Fibroblast of pulmonary artery (primary cell): ENCODE data around the gene VAMP2.

Experiments
- DNase-seq: peaks from one replicate; pipeline ENCODE4 v3.0.0-alpha.2; 2010; ENCODE audit warnings: low read depth
- H3K4me3 ChIP-seq: replicated peaks from 2 replicates; pipeline ENCODE4 v1.5.1; 2011; ENCODE audit warnings: low read depth, mild to moderate bottlenecking, control low read depth, low read length, moderate library complexity
- TF ChIP-seq, protein P1 (sequence below): IDR thresholded peaks from 2 replicates; pipeline ENCODE4 v1.5.1; 2011; ENCODE audit warnings: mild to moderate bottlenecking, control low read depth, low read length, inconsistent platforms; ENCODE audit errors: missing control alignments

The VAMP2 gene

DNA sequence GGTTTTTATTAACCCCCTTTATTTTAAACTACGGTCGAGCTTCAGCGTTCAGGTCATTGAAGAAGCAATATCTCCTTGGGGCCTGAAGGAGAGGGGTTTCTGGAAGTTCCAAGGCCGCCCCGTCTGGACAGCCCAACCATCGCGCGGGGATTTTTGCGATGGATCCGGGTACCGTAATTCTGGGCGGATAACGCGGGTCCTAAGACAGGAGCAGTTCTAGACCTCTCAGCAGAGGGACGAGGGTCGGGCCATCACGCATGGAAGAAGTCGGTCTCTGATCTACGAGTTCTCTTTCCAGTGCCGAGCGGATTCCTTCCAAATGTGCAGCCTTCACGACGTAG lies 23.7 kb upstream of the VAMP2 start:
- TF ChIP-seq, protein P1, sequence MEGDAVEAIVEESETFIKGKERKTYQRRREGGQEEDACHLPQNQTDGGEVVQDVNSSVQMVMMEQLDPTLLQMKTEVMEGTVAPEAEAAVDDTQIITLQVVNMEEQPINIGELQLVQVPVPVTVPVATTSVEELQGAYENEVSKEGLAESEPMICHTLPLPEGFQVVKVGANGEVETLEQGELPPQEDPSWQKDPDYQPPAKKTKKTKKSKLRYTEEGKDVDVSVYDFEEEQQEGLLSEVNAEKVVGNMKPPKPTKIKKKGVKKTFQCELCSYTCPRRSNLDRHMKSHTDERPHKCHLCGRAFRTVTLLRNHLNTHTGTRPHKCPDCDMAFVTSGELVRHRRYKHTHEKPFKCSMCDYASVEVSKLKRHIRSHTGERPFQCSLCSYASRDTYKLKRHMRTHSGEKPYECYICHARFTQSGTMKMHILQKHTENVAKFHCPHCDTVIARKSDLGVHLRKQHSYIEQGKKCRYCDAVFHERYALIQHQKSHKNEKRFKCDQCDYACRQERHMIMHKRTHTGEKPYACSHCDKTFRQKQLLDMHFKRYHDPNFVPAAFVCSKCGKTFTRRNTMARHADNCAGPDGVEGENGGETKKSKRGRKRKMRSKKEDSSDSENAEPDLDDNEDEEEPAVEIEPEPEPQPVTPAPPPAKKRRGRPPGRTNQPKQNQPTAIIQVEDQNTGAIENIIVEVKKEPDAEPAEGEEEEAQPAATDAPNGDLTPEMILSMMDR = no peak
- DNase-seq = no peak
- peak overlapping the region; percentile 91 for H3K4me3 ChIP-seq

DNA sequence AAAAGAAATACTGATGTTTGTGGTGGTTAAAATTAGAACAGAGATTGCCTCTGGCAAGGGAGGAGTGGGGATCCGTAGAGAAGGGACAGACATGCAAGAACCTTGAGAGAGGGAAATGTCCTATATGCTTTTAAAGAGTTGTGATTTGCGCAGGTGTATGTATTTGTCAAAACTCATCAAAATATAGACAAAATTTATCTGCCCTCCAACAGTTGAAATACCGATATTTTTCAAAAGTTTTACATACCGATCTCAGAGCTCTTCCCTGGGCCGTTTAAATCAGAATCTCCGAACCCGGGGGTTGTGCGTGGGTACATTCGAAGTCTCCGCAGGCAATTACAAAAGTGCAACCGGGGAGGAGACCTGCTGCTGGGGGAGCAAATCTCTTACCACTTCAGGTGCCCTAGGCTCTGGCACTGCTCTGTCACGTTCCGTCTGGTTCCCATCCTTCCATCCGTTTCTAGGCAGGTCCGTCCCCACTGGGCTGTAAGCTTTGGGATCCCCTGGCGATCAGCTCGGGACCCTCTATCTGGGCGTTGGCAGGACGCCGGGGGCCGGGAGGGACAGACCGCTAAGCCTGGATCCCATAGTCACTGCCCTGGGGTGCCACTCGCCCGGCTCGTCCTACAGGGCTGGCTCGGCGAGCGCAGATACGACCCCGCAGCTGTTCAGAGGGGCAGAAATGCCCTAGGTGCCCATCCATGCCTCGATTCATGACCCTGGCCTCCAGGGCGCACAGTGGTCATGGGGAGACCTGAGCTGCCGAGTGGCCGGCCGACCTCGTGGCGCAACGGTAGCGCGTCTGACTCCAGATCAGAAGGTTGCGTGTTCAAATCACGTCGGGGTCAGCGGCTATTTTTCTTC lies 23.1 kb upstream of the VAMP2 start:
- TF ChIP-seq, protein P1 = no peak
- peak; percentile 72 for DNase-seq
- peak overlapping the region; percentile 91 for H3K4me3 ChIP-seq

DNA sequence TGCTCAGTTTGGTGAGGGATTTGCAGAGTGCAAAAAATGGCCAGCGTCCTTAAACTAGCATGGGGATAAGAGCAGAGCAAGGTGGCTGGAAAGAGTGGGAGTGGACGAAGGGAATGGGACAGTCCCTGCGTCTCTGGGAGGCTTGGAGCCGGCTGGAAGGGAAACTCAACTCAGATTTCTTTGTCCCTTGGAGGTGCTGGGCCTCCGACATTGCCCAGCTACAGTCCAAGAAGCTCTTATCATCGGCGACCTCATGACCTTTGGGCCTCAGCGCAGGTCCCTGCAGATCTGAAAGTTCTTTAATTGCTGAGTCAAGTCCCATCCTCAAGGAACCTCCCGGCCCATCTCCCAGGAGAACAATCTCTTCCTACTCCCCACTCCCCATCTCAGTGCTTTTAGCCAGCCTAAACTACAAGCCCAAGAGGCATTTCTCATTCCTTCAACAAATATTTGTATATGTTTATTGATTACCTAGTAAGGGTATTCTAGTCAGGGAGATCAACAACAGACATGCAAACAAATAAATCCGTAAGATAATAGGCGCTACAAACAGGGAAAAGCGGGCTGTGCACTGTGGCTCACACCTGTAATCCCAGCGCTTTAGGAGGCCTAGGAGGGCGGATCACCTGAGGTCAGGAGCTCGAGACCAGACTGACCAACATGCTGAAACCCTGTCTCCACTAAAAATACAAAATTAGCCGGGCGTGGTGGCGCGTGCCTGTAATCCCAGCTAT lies 14.4 kb upstream of the VAMP2 start:
- DNase-seq = no peak
- peak overlapping the region; percentile 75 for H3K4me3 ChIP-seq
- TF ChIP-seq, protein P1 = no peak

DNA sequence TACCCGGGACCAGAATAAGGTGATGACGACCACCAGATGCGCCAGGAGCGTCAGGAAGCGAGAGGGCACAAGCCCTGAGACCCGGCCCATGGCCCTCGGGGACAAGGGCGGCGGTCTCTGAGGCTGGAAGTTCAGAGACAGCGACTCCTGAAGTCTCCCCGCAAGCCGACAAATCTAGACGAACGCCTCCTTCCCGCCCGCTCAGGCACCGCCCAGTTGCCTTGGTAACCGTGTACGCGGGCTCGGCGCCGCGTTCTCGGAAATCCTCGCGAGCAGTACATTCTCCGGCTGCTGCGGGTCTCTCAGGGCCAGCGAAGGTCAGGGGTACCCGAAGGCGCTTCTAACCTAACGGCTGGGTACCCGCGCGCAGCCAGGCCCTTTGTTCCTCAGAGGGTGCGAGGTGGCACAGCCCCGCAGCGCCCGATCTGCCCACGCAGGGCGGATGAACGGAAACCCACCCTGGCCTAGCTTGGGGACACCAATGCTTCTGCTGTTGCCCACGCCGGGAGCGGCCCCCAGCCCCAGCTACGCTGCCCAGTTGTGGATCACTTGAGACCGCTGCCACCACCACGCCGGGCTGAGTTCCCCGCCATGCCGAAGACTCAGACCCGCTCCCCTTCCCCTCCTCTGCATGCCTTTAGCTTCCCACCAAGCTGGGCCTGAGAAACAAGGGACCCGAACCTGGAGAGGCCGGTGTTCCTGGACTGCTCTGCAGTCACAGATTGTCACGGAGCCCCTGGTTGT lies 13.6 kb upstream of the VAMP2 start, which contains the start of gene TMEM107:
Gene TMEM107 (minus strand): TSS at position 184 of the 744 bp plus-strand sequence. CDS start 94 bp downstream, at position 90.
- peak within 1 kb of the TSS; percentile 75 for H3K4me3 ChIP-seq
- DNase-seq = peak; percentile 80
- TF ChIP-seq, protein P1 = no peak

DNA sequence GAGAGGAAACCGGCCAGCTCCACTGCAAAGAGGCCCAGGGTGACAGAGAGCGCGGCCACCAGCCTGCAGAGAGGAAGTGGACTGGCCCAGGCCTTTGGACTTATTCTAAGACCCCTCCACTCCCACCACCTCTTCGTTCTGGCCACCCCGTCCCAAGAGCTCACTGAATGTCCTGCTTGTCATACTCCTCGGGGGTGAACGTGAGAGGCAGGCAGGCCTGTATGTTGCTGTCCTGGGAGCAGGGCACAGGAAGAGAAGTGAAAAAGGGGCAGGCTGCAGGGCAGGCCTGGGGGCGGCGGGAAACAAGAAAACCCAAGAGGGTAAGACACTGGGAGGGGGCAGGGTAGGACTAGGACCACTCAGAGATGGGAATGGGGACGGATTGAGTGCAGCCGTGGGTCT lies 13.0 kb upstream of the VAMP2 start:
- DNase-seq = no peak
- peak overlapping the region; percentile 75 for H3K4me3 ChIP-seq
- TF ChIP-seq, protein P1 = no peak

DNA sequence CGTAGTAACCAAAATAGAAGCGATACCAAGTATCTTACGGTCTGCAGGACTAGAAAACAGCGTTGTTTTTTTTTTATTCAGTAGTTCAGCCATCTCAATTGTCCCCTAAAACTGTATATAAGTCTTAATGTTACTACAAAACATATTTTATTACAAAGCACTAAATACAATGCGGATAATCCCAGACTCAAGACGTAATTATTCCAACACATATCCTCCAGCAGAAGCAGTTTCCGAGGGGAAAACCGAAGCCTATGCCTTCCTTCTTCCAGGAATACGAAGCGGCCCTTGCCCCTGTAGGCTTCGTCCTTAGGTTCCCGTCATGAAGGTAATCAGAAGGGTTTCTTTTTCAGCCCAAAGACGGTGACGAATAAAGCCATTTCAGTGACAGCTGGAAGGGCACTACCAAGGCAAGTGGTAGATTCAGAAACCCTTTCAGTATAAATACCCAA lies 11.1 kb upstream of the VAMP2 start:
- peak overlapping the region; percentile 63 for H3K4me3 ChIP-seq
- DNase-seq = no peak
- TF ChIP-seq, protein P1 = no peak
